Hematopoietic multipotent progenitor cell treated with erythropoietin and hydrocortisone succinate and interleukin-3 and kit ligand, for 15 days (in vitro differentiated cells): ENCODE data around the gene KLHDC3.
A peak's percentile ranks its signal among the peaks of the same experiment; 100 is the strongest.

Experiments used
- DNase-seq: peaks from one replicate; pipeline ENCODE4 v3.0.0-alpha.2; 2015; ENCODE audit warnings: low spot score

The KLHDC3 gene, protein sequence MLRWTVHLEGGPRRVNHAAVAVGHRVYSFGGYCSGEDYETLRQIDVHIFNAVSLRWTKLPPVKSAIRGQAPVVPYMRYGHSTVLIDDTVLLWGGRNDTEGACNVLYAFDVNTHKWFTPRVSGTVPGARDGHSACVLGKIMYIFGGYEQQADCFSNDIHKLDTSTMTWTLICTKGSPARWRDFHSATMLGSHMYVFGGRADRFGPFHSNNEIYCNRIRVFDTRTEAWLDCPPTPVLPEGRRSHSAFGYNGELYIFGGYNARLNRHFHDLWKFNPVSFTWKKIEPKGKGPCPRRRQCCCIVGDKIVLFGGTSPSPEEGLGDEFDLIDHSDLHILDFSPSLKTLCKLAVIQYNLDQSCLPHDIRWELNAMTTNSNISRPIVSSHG

DNA sequence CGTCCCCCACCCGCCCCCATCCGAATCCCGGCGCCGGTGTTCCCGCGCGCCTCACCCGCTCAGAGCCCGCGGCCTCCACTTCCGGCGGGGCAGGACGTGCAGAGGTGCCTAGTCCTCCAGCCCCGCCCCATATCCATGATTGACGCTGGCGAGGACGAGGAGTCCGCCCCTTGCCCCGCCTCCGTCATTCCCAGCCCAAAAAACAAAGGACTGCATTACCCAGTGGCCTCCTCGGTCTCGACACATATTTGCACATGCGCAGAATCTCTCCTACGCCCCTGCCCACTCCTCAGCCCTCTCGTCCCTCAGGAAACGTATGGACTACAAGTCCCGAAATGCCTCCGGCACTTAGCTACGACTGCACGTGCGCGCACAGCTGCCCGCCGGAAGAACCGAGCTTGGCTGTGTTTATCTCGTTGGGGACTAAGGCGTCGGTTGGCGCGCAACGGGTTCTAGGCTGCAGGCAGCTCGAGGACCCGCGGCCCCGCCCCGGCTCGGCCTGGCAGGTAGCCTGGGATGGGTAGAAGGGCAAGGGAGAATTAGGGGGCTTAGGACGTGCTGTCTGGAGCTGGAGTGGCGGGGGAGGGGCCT, at the start of gene KLHDC3, which contains the start of gene MEA1:
KLHDC3 (plus strand) TSS at position 407 of the 591 bp plus-strand sequence. CDS start 2,944 bp downstream, outside the sequence.
MEA1 (minus strand) TSS at position 104 of the 591 bp plus-strand sequence. CDS start 133 bp downstream, outside the sequence.
- peak; percentile 99 for DNase-seq

DNA sequence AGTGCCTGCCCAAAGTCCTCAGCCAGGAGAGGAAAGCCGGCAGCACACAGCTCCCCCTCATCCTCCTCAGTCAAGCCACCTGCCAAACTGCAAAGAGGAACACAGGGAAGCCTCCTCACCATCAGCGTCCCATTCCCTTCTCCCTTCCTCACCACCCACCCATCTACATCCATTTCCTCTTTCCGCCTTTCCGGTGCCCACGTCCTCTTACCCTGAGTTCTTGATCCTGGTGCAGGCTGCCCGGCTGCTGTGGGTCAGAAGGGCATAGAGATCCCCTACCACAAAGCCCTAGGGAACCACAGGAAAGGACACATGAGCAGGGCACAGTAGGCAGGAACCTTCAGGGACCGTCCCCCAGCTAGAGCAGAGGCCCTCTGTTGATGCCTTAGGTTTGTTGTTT, 47.5 kb upstream of the KLHDC3 start:
- DNase-seq, result no peak

DNA sequence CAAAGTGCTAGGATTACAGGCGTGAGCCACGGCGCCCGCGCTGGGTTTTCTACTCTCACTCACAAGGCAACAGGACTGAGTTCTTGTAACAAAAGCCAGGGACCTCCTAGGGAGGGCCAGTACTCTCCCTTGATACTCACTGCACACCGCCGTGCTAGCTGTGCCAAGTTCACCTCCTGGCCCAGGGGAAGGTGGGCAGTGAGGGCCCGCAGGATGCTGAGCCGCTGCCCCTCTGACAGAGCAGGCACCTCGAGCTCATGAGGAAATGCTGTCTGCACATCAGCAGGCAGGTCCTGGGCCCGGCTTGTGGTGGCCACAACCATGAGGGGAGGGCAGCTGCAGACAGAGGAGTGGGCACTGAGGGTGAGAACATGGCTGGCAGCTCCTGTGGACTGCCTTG, 46.8 kb upstream of the KLHDC3 start:
- DNase-seq, result no peak

DNA sequence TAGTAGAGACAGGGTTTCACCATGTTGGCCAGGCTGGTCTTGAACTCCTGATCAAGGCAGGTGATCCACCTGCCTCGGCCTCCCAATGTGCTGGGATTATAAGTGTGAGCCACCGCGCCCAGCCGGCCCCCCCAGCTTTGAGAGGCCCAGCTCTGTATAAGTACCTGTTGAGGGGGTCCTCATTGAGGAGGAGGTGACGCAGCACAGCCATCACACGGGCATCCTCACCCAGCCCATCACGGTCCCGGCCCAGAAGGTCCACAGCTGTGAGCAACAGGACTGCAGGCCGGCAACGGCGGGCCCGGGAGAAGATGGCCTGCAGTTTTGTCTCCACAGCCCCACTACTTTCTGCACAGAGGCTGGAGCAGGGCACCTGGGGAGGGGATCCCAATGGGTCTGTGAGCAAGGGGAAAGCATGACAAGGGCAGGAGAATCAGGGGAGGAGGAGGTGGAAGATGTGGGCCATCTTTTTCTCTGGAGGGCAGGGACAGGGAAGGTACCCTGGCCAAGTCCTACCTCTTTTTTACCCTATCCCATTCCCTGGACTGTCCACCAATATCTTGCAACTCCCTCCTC, 45.8 kb upstream of the KLHDC3 start:
- DNase-seq, result no peak

DNA sequence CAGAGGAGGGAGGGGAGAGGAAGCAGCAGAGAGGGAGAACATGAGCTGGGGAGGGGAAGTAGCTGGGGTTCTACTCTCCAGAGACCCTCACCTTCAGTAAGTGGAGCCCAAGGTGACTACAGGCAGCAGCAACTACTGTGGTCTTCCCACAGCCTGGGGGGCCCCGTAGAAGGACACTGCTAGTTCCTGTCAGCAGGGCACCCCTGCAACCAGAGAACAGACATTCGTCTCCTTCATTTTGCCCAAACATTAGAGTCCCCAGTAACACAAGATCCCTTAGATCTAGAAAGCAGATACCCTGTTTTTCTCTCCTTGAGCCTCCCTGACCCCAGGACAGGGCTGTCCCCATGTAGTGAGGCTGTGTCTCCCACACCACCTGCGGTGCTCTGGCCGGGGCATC, 45.3 kb upstream of the KLHDC3 start:
- no peak for DNase-seq

DNA sequence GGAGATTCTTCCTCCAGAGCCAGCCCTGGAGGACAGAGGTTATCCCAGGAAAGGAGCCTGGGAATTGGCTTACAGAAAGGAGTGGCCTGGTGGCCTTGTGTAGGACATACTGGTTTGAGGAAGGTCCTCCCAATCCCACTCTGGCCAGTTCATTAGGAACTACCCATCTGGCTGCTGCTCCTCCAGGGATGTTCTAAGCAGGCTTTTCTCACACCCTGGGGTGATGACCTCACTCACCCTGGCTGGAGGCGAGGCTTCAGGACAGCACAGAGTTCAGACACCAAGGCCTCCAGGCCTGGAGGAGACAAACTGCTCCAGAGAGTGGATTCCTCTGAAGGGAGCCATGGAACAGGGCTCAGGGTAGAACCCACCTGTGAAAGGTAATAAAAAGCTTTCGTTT, 44.6 kb upstream of the KLHDC3 start:
- DNase-seq, result no peak

DNA sequence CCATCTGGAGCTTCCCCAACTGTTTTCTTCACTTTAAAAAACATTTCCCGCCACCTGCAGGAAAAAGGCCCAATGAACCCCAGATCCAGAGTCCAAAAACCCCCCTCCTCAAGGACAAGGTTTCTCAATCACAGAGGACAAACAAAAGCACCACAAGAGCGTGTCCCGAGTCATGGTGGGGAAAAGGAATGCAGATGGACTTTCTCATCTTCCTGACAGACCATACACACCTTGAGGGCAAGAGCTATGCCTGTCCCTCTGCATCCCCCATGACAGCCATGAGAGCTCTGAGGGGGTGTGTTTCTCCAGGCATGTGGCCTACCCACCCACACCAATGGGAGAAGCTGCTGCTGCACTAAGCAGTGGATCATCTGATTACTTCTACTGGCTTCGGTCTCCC, 44.1 kb upstream of the KLHDC3 start:
- no peak for DNase-seq

DNA sequence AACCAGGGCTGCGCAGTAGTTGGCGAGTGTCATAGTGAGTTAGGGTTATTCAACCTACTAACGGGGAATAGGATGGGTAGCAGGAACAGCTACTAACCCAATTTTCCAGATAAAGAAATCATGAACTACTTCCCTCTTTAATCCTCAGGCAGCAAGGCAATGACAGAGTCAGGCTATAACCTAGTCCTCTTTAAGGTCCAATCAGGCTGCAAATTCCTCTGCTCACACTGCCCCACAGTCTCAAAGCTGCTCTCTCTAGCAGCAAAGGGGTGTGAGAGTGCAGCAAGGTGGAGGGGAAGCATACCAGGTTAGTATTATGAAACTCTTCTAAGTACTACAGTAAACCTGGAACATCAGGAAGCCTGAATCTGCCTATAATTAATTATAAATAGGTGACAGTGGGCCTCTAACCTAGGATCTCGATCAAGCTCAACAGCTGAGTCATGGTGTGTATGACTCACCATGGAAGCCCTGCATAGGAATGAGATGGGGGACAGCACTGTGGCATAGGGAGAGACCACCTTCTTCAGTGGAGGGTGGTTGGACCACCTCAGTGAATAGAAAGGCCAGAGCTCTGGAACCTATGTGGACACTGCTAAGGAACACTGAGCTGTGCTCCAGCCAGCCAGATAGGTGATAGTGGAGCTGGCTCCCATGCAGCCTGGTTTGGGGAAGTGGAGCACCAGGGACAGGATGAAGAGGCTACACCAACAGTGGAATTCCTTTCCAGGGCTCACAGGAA, 43.0 kb upstream of the KLHDC3 start:
- DNase-seq, result peak; percentile 36

DNA sequence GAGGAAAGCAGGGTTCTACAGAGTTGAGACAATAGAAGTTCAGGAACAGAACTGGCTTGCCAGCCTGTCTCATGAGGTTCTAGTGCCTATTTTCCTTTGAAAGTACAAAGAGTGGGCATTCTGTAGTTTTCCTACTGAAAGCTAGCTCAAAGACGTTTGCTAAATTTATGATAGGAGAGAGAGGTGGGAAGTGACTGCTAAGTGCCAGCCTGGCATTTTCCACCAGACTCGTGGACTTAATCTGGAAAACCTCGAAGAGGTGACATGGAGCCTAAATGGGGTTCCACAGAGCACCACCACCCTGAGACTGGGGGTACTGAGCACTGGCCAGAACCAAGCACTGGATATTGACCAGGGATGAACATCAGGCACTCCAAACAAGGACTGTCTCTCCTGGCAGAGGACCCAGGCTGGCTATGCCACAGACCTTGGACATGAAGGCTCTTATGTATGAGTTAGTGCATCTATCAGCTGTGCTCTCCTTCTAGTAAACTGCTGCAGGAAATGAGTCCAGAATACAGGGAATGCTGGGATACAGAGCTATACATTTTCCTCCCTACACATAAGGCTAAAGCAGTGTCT, 42.2 kb upstream of the KLHDC3 start:
- no peak for DNase-seq

DNA sequence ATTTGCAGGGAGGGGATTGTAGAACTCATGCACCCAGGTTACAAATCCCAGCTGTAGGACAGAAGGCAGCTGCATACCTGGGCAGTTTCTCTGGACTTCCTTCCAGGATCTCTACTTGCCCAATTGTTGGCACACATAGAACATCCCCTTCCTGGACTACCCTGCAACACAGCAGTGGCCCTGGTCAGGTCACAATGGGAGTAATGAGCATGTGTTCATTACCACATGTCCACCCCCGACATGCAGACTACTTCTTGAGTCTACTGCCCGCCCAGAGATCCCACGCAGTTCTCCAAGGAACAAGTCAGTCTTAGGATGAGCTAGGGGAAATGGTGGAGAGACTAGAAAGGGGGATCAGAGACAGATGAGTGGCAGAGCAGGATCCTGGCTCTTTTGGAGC, 40.1 kb upstream of the KLHDC3 start:
- DNase-seq, result no peak

DNA sequence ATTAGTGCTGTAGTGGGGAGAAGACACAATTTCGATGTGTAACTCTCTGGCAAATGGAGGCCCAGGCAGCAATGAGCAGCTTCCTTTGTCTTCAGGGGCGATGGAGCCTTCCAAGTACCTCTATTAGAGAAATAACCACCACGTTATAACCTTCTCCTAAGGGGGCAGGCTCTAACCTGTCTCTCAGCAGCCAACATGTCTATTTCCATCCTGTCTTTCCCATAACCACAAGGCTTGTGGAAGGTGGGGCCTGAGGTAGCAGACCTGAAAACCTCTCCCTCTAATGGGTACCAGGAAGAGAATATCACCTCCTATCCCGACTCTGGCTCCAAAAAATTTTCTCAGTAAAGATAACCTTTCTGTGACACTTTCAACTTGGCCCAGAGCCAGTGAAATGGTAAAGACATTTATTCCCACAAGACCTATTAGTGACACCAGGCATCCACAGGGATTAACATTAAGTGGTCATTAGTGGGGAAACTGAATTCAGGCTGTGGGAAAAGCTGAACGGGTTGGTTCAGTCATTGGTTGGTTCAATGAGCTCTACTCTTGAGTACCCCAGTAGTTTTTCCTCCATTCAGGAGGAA, 39.0 kb upstream of the KLHDC3 start:
- no peak for DNase-seq

DNA sequence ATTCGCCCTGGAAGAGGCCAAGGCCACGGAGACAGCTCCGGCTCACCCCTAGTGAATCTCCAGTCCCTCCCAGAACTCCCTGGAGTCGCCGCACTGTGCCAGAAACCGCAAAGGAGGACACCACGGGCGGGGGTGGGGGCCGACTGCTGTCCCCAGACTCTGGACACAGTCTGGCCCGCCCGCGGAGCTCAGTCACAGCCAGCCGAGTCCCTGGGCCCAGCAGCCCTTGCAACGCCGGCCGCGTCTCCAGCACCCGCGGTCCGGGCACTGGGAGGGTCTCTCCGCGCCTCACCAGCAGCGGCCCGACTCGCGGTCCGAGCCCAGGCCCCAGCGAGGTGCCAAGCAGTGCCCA, 35.6 kb upstream of the KLHDC3 start:
- peak; percentile 28 for DNase-seq

DNA sequence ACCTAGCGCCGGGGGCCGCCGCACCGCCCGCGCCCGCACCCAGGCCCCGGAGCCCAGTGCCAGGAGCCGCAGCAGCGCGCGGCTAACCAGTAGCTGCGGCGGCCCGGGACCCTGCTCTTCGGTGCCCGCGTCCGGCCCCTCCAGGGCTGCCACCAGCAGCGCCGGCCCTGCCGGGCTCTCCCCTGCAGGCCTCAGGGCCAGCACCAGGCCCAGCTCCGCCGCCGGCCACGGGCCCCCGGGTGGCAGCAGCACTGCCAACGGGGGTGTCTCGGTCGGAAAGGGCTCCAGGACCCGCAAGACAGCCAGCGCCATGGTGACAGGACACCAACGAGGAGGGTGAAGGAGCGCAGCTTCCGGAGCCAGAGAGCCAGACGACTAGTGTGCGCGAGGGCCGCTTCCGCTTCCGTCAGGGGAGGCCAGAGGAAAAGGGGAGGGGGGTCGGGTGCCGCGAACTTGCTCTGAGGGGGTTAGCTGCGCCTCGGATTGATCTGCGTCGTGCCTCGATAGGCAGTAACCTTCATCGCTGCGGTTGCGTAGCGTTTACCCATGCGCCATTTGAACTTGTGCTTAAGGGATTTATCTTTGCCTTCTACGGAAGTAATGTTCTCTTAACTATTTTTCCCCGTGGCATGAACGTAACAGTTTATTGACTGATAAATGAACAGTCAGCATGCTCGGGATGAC, 35.1 kb upstream of the KLHDC3 start, which contains the start of gene PEX6:
PEX6 (minus strand) TSS at position 343 of the 684 bp plus-strand sequence; CDS start at position 312, 31 bp downstream.
- DNase-seq, result peak; percentile 77

DNA sequence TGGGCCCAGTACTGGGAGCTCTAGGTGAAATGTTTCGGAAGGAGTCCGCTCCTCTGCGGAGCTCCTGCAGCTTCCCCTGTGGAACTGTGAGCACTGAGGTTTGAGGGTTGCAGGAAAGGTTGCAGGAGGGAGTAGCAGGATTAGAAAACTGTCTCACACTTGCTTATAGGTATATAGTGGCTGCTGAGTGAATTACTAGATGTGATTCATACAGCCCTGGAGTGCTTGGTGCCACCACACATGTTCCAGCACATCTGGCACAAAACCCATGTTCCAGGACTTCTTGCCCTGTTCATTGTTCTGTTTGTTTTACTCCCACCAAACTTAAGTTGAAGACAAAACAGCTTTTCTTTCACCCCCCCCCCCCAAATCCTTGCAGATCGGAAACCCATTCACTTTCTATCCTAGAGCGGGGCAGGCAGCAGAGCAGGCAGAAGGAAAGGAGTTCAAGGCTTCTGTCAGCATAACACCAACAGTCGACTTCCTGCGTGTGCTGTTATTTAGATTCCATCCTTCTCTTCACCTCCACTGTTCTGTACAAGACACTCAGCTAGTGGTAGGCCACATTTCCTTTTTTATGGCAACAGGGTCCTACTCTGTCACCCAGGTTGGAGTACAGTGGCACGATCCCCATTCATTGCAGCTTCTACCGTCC, 34.4 kb upstream of the KLHDC3 start:
- DNase-seq, result no peak

DNA sequence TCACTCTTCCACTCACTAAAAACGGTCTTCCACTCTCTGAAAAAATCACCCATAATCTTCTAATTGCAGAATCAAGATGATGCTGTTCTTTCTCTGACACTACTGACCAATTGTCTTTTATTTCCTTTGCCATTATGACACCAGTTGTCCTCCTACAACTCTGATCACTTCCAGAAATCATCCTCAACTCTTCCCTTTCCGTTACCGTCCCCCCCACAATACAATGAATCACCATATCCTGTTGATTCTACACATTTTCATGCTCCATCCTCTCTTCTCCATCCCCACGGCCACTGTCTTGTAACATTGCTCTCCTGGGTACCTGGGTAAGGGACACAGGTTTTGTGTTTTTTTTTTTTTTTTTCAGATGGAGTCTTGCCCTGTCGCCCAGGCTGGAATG, 32.2 kb upstream of the KLHDC3 start:
- no peak for DNase-seq

DNA sequence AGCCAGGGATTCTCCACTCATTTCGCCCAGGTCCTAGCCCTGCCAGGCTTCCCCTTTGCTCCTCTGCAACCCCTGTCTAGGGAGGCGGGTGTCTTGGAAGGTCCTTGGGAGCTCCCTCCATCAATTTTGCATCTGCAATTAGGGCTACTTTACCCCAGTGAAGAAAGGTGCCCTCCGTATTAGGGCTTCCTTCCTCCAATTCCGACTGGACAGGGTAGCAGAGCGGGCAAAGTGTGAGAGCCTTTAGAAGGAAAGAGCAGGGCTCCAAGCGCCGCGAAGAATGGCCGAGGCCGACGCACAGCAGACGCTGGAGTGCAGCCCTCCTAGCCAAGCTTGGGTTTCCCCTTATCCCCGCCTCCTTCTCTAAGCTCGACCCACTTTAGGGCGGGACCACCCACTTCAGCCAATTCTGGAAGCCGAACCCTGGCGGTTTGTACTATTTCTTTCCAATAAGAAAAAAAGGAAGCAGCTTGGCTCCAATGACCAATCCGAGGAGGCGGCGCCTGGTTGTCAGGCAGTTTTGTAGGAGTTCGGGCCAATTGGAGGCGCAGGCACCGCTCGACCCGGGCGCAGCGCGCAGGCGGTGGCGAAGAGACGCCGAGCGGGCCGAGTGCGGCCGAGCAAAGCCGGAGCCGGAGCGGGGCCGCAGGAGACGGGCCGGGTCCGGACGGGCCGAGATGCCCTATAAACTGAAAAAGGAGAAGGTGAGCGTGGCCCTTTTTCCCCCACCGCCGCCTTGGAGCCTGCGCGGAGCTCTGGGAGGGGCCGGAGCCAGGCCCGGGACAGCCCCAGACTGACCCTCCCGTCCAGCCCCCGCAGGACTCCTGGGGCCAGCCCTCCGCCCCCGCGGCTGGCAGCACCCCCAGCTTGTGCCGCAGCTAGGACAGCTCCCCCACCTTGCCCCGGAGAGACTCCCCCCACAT, 29.8 kb upstream of the KLHDC3 start, which contains the start of gene PPP2R5D:
PPP2R5D (plus strand) TSS at position 570 of the 923 bp plus-strand sequence; CDS start at position 678, 108 bp downstream.
- peak; percentile 99 for DNase-seq

DNA sequence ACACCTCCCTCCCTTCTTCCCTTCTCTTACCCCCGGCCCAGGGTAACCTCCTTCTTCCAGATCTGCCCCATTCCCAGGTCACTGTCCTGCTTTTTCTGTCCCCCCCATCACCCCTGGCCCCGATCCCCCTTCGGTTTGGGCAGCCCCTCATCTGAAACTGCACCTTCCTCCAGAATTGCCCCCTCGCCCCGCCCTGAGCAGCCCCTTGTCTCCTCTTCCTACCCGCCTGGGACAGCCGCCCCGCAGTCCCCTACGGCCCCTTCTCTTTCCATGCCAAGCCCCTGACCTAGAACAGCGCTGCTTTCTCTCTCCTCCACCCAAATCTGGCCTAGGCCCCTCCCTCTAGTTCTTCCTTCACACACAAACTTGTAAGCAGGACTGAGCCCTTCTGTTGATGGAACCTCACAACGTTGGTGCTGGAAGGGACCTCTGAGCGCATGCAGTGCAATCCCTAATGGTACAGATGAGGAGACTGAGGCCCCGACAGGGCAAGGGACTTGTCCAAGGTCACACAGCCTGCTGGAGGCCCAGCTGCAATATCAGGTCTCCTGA, 29.0 kb upstream of the KLHDC3 start:
- no peak for DNase-seq

DNA sequence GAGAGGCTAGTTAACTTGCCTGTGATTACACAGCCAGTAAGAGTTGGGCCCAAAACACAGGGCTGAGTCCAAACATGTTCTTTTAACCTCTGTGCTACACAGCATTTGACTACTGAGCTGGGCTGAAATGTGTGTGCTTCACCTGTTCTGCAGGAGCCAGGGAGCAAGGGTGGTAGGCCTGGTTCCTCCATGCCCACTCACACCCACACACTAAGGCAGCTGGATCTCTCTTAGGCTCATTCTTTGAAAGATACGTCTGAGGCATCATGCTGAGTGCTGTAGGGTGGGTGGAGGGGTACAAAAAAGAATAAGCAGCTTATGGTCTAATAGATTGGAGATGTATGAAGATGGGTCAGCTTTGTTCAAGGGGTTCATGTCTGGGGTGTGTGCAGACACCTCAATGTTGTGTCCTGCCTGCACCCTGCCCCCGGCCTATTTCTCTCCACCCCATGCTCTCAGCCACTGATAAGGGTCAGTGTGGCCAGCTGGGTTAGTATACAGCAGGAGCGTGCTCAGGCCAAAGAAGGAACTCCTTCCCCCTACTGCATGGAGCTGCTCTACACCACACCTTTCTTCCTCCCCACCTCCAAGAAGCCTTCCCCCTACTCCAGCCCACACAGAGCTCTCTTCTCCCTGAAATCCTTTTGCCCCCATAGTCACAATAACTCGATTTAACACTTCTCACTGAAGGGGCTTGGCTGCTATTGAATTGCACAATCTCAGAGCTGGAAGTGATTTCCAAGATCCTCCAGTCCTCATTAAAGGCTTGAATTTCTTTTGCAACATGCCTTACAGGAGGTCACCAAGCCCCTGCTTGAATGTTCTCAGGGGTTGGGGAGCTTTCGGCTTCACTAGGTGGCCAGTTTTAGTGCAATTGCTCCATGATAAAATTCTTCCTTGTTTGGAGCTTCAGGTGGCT, 26.3 kb upstream of the KLHDC3 start:
- DNase-seq, result no peak
